IMR-90 (cell line): ENCODE measurements around the gene BCO2. TPM values are rescaled to one million over a fixed set of nuclear protein-coding genes. Genes with fewer than 3 reads are reported as not detected.

Source experiments
- ATAC-seq: fragments of 200-7000 bp; cut with Tn5 transposase; 2 replicates; pipeline ENCODE4 v1.9.1; 2020; ENCODE audit warnings: low read depth, mild to moderate bottlenecking, moderate library complexity
- BruUV-seq: library from RNA; stranded (reverse); fragments of 400-500 nt; replicated peaks from 2 replicates; lab custom pipeline; 2021; lab: Mats Ljungman, UMichigan
- CTCF ChIA-PET: fragments of 300-600 bp; formaldehyde crosslinking; extraction: SDS; loops from one replicate; lab custom pipeline; 2021; ENCODE audit warnings: antibody characterized with exemption; lab: Yijun Ruan, JAX
- POLR2A ChIA-PET: fragments of 300-600 bp; sonication (Branson Sonifier 250); formaldehyde crosslinking; loops from one replicate; lab custom pipeline; 2022; ENCODE audit warnings: antibody characterized with exemption; ENCODE audit not compliant: unreplicated experiment; lab: Charles Lee
- DNase-seq: peaks from one replicate; pipeline ENCODE4 v3.0.0; 2013
- H2AFZ ChIP-seq: replicated peaks from 2 replicates; pipeline ENCODE3; 2013; ENCODE audit warnings: low read length, mild to moderate bottlenecking; ENCODE audit not compliant: poor library complexity
- H2AK5ac ChIP-seq: 2 replicates; pipeline ENCODE4 v1.6.1; 2013; ENCODE audit warnings: low read depth, low read length, inconsistent platforms
- H2AK9ac ChIP-seq: replicated peaks from 2 replicates; pipeline ENCODE3; 2013; ENCODE audit warnings: mild to moderate bottlenecking, low read depth, low read length, moderate library complexity; ENCODE audit not compliant: poor library complexity
- H2BK120ac ChIP-seq: 2 replicates; pipeline ENCODE4 v1.6.1; 2013; ENCODE audit warnings: low read depth, low read length, inconsistent platforms
- H2BK15ac ChIP-seq: 3 replicates; pipeline ENCODE4 v1.6.1; 2013; ENCODE audit warnings: low read depth, low read length, inconsistent platforms
- H2BK20ac ChIP-seq: 2 replicates; pipeline ENCODE4 v1.6.1; 2013; ENCODE audit warnings: low read depth, mild to moderate bottlenecking, inconsistent platforms, low read length, moderate library complexity
- H2BK5ac ChIP-seq: 2 replicates; pipeline ENCODE4 v1.6.1; 2013; ENCODE audit warnings: mild to moderate bottlenecking, low read depth, low read length, inconsistent platforms; ENCODE audit not compliant: poor library complexity, severe bottlenecking
- H3K14ac ChIP-seq: replicated peaks from 2 replicates; pipeline ENCODE4 v1.6.1; 2013; ENCODE audit warnings: low read depth, low read length, inconsistent platforms
- H3K18ac ChIP-seq: 2 replicates; pipeline ENCODE4 v1.6.1; 2013; ENCODE audit warnings: low read depth, low read length, control low read depth
- H3K23ac ChIP-seq: 2 replicates; pipeline ENCODE4 v1.6.1; 2013; ENCODE audit warnings: low read depth, low read length, inconsistent platforms
- H3K27ac ChIP-seq: 2 replicates; pipeline ENCODE4 v1.5.1; 2013; ENCODE audit warnings: mild to moderate bottlenecking, control low read depth, low read length; ENCODE audit not compliant: insufficient read depth
- H3K27me3 ChIP-seq: 2 replicates; pipeline ENCODE4 v1.6.1; 2013; ENCODE audit warnings: low read length; ENCODE audit not compliant: control insufficient read depth, insufficient read depth
- H3K36me3 ChIP-seq: 2 replicates; pipeline ENCODE4 v1.6.1; 2013; ENCODE audit warnings: low read length, mixed read lengths; ENCODE audit not compliant: control insufficient read depth, insufficient read depth
- H3K4ac ChIP-seq: 2 replicates; pipeline ENCODE4 v1.6.1; 2013; ENCODE audit warnings: low read depth, low read length, inconsistent platforms
- H3K4me1 ChIP-seq: 2 replicates; pipeline ENCODE4 v1.6.1; 2013; ENCODE audit warnings: low read length, mixed read lengths; ENCODE audit not compliant: control insufficient read depth, insufficient read depth
- H3K4me2 ChIP-seq: 2 replicates; pipeline ENCODE4 v1.6.1; 2013; ENCODE audit warnings: low read depth, mild to moderate bottlenecking, control low read depth, low read length, moderate library complexity
- H3K4me3 ChIP-seq: 2 replicates; pipeline ENCODE4 v1.5.1; 2013; ENCODE audit warnings: low read depth, mild to moderate bottlenecking, control low read depth, low read length, moderate library complexity; ENCODE audit not compliant: insufficient read depth
- H3K56ac ChIP-seq: 2 replicates; pipeline ENCODE4 v1.6.1; 2013; ENCODE audit warnings: low read length, inconsistent platforms; ENCODE audit not compliant: insufficient read depth; ENCODE audit errors: extremely low read depth
- H3K79me1 ChIP-seq, 2 experiments: 2 replicates each; pipeline ENCODE4 v1.6.1; 2013; ENCODE audit warnings: low read length in 2 of 2, inconsistent platforms in 1 of 2, low read depth in 1 of 2
- H3K9ac ChIP-seq: 2 replicates; pipeline ENCODE4 v1.6.1; 2013; ENCODE audit warnings: low read depth, low read length, control low read depth
- H3K9me1 ChIP-seq: 2 replicates; pipeline ENCODE4 v1.6.1; 2013; ENCODE audit warnings: low read length, inconsistent platforms; ENCODE audit not compliant: insufficient read depth
- H3K9me3 ChIP-seq: 2 replicates; pipeline ENCODE4 v1.6.1; 2013; ENCODE audit warnings: low read length; ENCODE audit not compliant: control insufficient read depth, insufficient read depth
- H4K20me1 ChIP-seq: 2 replicates; pipeline ENCODE4 v1.6.1; 2013; ENCODE audit warnings: low read length, inconsistent platforms; ENCODE audit not compliant: insufficient read depth
- H4K5ac ChIP-seq: 2 replicates; pipeline ENCODE4 v1.6.1; 2013; ENCODE audit warnings: mild to moderate bottlenecking, low read depth, low read length, control low read depth
- H4K8ac ChIP-seq, 2 experiments: 2 replicates each; pipeline ENCODE4 v1.6.1; 2013; ENCODE audit warnings: low read depth in 2 of 2, low read length in 2 of 2, control low read depth in 1 of 2, inconsistent platforms in 1 of 2
- H4K91ac ChIP-seq: 2 replicates; pipeline ENCODE4 v1.6.1; 2013; ENCODE audit warnings: low read depth, low read length, inconsistent platforms; ENCODE audit not compliant: insufficient read depth
- CEBPB ChIP-seq: IDR thresholded peaks from 2 replicates; pipeline ENCODE4 v1.6.1; 2012; ENCODE audit warnings: low read depth, low read length, improper control_type of control experiment
- CHD1 ChIP-seq: IDR thresholded peaks from 2 replicates; pipeline ENCODE4 v1.6.1; 2012; ENCODE audit warnings: low read depth, low read length, improper control_type of control experiment
- MAFK ChIP-seq: IDR thresholded peaks from 2 replicates; pipeline ENCODE4 v1.6.1; 2012; ENCODE audit warnings: low read depth, low read length, improper control_type of control experiment
- RCOR1 ChIP-seq: IDR thresholded peaks from 2 replicates; pipeline ENCODE4 v1.6.1; 2012; ENCODE audit warnings: mild to moderate bottlenecking, low read length, improper control_type of control experiment; ENCODE audit not compliant: insufficient replicate concordance
- WGBS, 2 experiments: methylation state at CpG; one replicate each; pipeline versions ENCODE4 v1.1.5 to v1.1.7; 2013; ENCODE audit warnings: missing lambda C conversion rate in 2 of 2; ENCODE audit not compliant: insufficient read length in 1 of 2; ENCODE audit errors: extremely low coverage in 2 of 2; 5-methylcytosine and 5-hydroxymethylcytosine counted together
- dilution Hi-C: fragments of 300-500 bp; cut with HindIII; formaldehyde crosslinking; loops from one replicate; pipeline ENCODE4 v1.14.3; 2018; ENCODE audit warnings: low sequenced_read_pairs; ENCODE audit not compliant: unreplicated experiment
- in situ Hi-C: fragments of 300-500 bp; cut with MboI; formaldehyde crosslinking; loops from 3 replicates; pipeline ENCODE4 v1.14.3; 2019; ENCODE audit warnings: low sequenced_read_pairs, inconsistent platforms, mixed read lengths
- intact Hi-C: fragments of 100-400 bp; cut with micrococcal nuclease; formaldehyde crosslinking; loops from 2 replicates; pipeline ENCODE4 v1.10.0; 2022
- polyA plus RNA-seq, 3 experiments: library from polyadenylated mRNA; depleted of rRNA; stranded (reverse); fragments of >200 nt; gene quantifications; 2 replicates each; pipeline ENCODE4 v1.2.3, GENCODE V29; 2012; ENCODE audit warnings: low replicate concordance in 1 of 3
- total RNA-seq: library from RNA; depleted of rRNA; stranded (reverse); fragments of >200 nt; gene quantifications from 2 replicates; pipeline ENCODE4 v1.2.3, GENCODE V29; 2012
- TF ChIP-seq, protein P1 (sequence below): fragments of 150-350 bp; IDR thresholded peaks from 2 replicates; pipeline ENCODE4 v1.6.1; 2017; ENCODE audit warnings: mild to moderate bottlenecking, antibody characterized with exemption, low read length, low read depth

The BCO2 gene
- total and polyA plus RNA-seq, 2 of the 4 experiments (the other 2 are of a cell fraction): 0.18 to 0.68 TPM

- H2AK9ac ChIP-seq: no peak overlapping the region
- H2BK20ac ChIP-seq: no peak overlapping the region
- no peaks in the 10 kb centered on the region for H3K9me3 ChIP-seq
- no peaks in the 10 kb centered on the region; the same call in 1 of the 2 replicates for H3K27me3 ChIP-seq
- ATAC-seq (no peak), DNase-seq (no peak)
- no peak overlapping the region for H3K18ac ChIP-seq
- ChIA-PET CTCF (no interaction called here), POLR2A (no interaction called here)
- H3K79me1 ChIP-seq: no peaks in the 10 kb centered on the region
- no peak overlapping the region for H2AFZ ChIP-seq
- TF ChIP-seq CEBPB: peak; percentile 79
- TF ChIP-seq RCOR1: no peak
- TF ChIP-seq CHD1: no peak
- TF ChIP-seq, protein P1, sequence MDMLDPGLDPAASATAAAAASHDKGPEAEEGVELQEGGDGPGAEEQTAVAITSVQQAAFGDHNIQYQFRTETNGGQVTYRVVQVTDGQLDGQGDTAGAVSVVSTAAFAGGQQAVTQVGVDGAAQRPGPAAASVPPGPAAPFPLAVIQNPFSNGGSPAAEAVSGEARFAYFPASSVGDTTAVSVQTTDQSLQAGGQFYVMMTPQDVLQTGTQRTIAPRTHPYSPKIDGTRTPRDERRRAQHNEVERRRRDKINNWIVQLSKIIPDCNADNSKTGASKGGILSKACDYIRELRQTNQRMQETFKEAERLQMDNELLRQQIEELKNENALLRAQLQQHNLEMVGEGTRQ: no peak
- TF ChIP-seq MAFK: no peak
- no peak overlapping the region for H3K14ac ChIP-seq
- BruUV-seq: no TSS peak
- no peak overlapping the region for H3K4me2 ChIP-seq
- peaks cover 4% of the 10 kb centered on the region; the same call in 1 of the 2 replicates for H3K4me1 ChIP-seq
- no peak overlapping the region for H4K91ac ChIP-seq
- H4K20me1 ChIP-seq: no peaks in the 10 kb centered on the region
- no peak overlapping the region for H2BK15ac ChIP-seq
- no peak overlapping the region for H2AK5ac ChIP-seq
- no peak overlapping the region for H3K4me3 ChIP-seq
- no peak overlapping the region for H3K9ac ChIP-seq
- dilution Hi-C loops (no loop called here), intact Hi-C loops (no loop called here), in situ Hi-C loops (no loop called here)
- no peaks in the 10 kb centered on the region for H3K9me1 ChIP-seq
- H3K4ac ChIP-seq: no peak overlapping the region
- H3K36me3 ChIP-seq: no peaks in the 10 kb centered on the region
- WGBS, 2 experiments: no CpG with 5 or more reads among the region's 3 CpGs
- H2BK120ac ChIP-seq: no peak overlapping the region
- no peak overlapping the region for H4K5ac ChIP-seq
- no peak overlapping the region for H3K27ac ChIP-seq
- H2BK5ac ChIP-seq: no peak overlapping the region
- no peak overlapping the region for H4K8ac ChIP-seq
- H3K23ac ChIP-seq: no peak overlapping the region
- no peak overlapping the region for H3K56ac ChIP-seq
Observed at GRCh38 chr11:112173152-112173551, 2.2 kb upstream of the BCO2 start.
